Measurements from ENCODE around the gene SHC2.
"Not testable (repeated sequence)": the region's sequence is repeated elsewhere in the genome, so short reads cannot be mapped to it uniquely, and the experiment has no call there.

The SHC2 gene

DNA sequence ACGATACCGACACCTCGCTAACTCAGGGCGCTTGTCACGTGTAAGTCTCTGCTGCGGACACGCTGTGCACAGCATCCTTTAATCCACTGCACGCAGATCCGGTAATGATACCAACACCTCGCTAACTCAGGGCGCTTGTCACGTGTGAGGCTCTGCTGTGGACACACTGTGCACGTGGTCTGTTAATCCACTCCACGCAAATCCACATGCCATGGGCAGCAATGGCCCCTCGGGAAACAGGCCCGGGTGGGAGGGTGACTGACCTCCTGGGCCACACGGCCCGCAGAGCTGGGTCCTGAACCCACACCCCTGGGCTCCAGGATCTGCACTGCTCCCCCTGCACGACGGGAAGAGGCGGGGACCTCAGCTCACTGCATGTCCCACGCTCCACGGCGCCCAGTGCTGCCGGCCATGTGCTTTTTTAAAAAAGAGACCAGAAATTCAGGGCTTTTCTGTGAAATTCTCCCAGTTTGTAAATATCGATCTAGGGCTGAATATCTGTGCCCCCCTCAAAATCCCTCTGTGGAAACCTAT lies 16.1 kb downstream of the SHC2 start:
- no peak for DNase-seq

DNA sequence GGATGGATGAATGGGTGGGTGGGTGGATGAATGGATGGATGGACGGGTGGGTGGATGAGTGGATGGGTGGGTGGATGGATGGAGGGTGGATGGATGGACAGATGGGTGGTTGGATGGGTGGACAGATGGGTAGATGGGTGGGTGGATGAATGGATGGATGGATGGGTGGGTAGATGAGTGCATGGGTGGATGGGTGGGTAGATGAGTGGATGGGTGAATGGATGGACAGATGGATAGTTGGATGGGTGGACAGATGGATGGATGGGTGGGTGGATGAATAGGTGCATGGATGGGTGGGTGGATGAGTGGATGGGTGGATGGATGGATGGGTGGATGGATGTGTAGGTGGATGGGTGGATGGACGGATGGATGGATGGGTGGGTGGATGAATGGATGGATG lies 17.8 kb downstream of the SHC2 start:
- no peak for DNase-seq

DNA sequence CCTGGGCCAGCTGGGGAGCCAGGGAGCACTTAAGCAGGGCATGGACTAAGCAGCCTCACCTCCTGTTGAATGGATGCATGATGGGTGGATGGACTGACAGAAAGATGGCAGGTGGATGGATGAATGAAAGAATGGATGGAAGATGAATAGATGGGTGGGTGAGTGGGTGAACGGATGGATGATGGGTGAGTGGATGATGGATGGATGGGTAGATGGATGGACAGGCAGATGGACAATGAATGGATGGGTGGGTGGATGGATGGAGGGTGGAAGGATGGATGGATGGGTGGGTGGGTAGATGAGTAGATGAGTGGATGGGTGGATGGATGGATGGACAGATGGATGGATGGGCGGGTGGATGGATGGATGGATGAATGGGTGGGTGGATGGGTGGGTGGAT lies 18.7 kb downstream of the SHC2 start:
- DNase-seq: no peak

DNA sequence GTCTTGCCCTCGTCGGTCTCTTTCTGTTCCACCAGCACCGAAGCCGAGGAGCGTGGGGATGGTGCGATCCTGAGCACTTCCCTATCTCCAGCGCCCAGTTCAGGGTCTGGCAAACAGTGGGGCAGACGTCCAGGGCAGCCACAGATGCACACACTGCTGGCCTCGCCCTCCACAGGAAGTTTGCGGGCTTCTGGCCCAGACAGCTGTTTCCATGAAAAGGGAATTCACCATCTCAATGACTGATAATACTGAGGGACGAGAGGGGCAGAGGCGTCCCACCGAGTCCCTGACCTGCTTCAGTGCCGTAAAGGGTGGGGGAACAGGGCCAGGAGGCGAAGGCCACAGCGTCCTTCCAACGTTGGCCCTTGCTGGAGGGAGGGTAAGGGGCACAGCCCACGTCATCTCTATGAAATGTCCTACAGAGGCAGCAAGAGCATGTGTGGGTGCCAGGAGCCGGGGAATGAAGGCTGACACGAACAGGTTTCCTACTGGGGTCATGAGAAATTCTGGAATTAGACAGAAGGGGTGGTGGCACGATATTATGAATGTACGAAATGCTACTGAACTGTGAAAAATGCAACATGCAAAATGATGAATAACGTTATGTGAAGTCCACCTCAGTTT lies 19.5 kb downstream of the SHC2 start:
- DNase-seq: peak; percentile 70

DNA sequence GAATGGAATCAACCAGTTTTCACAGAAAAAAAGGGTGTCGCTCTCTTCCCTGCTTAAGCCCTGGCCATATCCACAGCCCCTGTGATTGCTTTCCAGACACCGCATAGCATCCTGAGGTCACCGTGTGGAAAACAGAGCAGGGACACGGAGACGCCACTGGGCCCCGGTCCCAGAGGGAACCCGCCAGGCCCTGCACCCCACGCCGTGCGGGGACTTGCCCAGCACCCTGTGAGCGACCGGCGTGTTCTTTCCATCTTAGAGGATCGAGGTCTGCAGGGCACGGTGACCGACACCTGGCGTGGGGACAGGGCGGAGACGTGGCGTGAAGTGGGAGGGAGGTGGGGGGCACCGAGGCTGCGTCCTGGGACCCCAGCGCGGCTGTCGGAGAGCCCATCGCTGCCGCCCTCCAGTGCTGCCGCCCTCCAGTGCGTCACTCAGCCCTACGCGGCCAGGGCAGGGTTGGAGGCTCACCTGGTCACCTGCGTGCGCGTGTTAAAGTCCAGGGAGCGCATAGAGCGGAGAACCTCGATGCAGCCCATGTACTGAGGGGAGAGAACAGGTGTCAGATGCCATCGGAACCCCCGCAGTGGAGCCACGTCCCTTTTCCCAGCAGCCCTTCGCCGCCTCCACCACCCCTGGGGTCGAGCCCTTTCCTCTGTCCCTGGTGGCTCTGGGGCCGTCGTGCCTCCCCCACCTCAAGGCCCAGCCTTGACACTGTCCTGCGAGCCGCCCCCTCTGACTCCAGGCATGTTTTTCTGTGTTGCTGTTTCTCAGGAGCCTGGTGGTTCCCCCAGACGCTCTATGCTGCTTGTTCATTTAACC lies 20.2 kb downstream of the SHC2 start:
- DNase-seq: no peak

DNA sequence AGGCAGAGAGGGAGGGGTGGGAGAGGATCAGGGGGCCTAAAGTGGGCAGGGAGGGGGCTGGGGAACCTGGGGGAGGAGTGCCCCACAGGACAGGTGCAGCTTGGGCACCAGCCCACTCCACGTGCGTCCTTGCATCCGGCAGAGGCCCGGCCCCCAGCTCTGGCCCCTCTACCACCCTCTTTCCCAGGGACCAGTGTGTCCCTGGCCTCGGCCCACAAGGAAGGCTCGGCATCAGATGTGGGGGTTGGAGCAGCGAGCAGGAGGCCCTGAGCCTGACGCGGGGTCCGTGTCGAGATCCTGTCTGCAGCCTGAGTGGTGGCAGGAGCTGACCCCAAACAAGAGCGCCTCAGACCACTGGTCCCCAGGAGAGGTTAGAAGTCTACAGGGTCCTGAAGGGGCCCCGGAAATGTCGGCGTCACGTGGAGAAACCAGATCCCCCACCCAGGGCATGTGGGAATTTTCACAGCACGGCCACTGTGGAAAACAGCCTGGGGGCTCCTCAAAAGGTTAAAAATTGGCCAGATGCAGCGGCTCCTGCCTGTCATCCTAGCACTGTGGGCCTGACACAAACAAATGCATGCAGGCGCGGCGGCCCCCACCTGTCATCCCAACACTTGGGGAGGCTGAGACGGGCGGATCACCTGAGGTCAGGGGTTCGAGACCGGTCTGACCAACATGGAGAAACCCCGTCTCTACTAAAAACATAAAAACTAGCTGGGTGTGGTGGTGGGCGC lies 21.5 kb downstream of the SHC2 start:
- no peak for DNase-seq

DNA sequence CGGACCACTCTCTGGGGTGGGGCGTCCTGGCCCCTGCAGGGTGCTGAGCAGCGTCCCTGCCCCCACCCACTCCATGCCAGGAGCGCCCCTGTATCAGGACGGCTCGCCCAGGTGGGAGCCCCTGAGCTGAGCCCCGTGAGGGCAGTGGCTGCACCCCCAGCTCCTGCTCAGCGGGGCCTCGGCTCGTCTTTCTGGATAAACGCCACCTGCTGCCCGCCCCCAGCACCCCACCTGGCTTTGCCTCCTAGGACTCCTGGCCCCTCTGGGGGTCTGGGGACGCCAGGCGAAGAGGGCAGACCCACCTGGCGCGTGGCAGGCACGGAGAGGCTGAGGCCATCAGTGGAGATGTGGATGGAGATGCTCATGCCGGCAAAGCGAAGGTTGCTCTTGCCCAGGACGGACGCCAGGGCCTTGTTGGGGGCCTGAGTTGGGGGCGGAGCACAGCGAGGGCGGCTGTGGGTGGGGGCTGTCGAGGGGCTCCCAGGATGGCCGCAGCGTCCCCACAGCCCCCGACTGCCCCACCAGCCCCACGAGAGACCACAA lies 22.3 kb downstream of the SHC2 start:
- no peak for DNase-seq

DNA sequence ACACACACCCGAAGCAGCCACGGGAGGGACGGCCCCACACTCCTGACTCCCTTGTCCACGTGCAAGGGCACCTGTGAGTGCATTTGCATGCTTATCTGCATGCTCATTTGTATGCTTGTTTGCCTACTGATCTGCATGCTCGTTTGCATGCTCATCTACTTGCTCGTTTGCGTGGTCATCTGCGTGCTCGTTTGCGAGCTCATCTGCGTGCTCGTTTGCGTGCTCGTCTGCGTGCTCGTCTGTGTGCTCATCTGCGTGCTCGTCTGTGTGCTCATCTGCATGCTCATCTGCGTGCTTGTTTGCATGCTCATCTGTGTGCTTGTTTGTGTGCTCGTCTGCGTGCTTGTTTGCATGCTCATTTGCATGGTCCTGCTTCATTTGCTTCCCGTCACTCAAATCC lies 23.8 kb downstream of the SHC2 start:
- no peak for DNase-seq

DNA sequence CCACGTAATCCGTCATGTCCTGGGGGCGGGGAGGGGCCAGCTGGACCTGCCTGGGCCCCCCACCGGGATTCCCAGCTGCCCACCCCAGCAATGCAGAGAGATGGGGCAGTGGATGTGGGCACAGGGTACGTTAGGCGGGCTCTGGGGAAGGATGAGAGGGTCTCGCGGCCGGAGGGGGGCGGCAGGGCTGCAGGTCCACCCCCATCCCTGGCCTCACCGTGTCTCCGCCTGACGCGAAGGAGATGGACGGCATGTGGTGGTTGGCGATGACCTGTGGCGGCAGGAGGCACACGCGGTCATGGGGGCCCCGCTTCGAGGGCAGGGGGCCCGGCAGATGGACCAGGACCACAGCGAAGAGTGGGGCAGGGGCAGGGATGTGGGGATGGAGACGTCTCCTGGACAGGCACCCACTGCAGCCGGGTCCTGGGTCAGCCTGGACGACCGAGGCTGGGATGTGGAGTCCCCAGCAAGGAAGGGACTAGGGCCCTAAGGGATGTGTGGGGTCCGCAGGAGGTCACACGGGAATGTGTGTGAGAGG lies 24.4 kb downstream of the SHC2 start:
- DNase-seq: no peak

DNA sequence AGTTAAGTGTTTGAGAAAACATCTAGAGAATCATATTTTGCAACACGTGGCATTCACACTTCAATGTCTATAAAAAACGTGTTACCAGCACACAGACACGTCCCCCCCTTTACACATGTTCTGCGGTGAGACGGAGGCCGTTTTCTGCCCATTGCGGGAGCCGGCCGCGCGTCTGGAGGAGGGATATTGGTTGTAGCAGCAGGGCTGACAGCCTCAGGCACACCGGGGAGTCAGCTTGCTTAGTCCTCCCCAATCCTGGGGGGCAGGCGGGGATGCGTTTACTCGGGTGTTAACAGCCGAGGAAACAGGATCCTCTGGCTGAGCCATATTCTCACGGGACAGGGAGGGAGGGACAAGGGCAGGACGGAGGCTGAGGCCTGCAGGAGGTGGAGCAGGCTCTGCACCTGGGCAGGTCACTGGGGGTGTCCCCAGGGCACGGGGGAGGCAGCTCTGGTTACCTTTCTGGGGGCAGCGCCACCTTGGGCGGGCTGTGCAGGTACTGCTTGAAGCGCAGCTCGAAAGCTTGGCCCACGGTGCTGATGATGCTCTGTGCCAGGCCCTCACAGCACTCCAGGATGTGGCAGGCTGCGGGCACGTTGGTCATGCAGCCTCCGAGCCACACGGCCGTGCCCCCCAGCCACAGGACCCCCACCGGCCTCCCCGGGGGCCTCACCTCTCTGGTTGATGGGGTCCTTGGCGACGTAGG lies 25.0 kb downstream of the SHC2 start:
- DNase-seq: no peak

DNA sequence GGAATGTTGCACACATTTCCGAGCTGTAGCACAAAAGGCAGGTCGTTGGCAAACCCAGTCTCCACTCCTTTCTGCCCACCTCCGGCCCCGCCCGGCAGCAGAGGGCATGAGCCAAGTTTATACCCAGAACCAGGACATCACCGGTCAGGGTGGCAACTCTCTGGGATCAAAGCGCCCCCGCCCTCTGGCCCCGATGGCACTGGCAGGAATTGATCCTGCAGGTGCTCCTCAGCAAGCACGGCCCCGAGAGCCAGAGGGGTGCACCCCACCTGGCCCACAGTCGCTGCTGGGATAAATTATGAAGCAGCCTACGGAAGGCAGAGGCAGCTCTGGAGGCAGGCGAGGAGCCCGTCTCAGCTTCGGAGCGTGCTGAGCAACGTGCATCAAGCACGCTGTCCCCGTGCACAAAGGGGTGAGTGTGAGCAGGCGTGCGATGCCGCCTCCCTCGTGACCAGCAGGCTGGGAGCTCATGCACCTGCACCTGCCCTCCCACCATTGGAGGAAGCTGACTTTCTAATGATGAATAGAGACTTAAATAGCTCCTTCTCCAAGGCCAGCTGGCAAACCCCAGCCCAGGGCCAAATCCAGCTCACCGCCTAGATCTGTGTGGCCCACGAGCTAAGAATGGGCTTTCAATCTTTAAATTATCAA lies 25.7 kb downstream of the SHC2 start:
- no peak for DNase-seq

DNA sequence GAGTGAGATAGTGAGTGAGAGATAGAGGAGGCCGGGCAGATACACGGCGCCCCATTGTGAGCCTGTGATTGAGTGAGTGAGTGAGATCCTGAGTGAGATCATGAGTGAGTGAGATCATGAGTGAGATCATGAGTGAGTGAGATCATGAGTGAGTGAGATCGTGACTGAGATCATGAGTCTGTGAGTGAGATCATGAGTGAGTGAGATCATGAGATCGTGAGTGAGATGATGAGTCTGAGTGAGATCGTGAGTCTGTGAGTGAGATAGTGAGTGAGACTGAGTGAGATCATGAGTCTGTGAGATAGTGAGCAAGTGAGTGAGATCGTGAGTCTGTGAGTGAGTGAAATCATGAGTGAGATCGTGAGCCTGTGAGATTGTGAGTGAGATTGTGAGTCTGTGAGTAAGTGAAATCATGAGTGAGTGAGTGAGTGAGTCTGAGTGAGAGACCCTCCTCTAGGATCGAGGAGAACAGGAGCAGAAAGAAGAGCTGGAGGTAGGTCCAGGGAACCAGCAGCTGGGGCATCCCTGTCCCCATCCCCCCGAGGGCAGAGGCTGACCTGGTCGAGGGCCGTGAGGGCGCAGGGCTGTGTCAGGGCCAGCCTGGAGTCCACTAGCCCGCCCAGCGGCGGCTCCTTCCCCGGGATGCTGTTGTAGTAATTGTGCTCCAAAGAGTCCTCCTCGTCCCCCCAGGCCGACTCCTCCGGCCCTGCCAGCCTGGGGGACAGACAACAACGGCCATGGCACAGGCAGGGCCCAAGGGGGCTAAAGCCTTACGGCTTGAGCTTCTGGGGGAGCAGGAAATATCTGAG lies 26.5 kb downstream of the SHC2 start:
- no peak for DNase-seq

DNA sequence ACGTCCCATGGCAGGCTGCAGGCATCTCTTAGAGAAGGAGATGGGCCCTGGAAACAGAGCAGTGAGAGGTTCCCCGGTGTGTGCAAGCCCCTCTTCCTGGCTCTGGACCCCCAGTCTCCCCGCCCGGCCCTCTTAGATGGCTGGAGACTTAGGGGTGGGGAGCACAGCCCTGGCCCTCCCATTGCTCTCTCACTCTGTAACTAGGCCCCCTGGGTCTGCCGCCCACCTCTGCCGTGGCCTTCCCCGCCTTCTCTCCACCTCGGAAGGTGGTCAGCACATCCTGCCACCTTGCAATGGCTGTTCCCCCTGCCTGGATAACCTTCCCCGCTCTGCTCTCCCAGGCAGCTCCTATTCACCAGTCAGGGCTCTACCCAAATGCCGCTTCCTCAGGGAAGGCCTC lies 30.1 kb downstream of the SHC2 start:
- DNase-seq: no peak

DNA sequence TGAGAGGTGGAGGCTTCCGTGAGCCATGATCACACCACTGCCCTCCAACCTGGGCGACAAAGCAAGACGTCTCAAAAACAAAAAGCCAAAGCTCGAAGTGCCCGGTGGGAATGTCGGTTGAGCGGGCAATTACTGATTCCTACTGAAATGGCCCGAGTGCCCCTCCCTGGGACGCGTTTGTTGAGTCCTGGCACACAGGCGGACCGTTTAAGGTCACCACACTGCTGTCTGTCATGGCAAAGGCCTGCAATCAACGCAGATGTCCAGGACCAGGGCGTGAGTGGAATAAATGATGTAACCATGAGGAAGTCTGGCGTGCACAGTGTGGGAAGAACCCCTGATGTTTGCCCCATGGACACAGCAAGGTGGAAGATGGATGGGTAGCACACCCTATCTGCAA lies 32.7 kb downstream of the SHC2 start:
- DNase-seq: no peak

DNA sequence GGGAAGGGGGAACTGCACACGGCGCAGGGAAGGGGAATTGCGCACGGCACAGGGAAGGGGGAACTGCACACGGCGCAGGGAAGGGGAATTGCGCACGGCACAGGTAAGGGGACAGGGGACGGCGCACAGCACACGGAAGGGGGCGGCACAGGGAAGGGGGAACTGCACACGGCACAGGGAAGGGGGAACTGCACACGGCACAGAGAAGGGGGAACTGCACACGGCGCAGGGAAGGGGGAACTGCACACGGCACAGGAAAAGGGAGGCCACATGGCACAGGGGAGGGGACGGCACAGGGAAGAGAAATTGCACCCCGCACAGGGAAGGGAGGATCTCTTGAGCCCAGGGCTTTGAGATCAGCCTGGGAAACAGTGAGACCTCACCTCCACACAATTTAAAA lies 33.2 kb downstream of the SHC2 start:
- DNase-seq: peak; percentile 37

DNA sequence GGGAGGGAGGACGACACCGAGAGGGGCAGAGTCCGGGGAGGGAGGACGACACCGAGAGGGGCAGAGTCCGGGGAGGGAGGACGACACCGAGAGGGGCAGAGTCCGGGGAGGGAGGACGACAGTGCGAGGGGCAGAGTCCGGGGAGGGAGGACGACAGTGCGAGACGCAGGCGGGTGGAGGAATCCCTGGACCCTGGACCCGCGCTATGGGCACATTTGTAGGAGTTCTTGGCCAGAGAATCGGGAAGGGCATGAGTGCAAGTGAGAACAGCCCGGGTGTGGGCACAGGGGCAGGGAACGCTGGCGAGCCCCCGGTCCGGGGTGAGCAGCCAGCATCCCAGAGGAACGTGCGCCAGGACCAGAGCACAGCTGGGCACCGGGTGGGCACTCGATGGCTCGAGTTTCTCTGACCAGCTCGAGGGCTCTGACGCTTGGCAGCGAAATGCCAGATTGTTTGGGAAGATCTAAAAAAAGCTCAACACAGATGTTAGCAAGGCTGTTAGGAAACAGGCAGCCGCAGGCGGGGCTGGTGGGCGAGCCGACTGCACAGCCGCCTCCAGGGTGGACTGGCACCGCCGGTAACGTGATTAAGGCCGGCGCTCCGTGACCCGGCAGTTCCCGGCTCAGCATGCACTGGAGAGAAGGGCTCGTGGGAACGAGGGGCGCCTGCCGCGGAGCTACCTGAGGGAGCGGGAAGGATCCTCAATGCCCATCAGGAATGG lies 33.9 kb downstream of the SHC2 start:
- DNase-seq: no peak

DNA sequence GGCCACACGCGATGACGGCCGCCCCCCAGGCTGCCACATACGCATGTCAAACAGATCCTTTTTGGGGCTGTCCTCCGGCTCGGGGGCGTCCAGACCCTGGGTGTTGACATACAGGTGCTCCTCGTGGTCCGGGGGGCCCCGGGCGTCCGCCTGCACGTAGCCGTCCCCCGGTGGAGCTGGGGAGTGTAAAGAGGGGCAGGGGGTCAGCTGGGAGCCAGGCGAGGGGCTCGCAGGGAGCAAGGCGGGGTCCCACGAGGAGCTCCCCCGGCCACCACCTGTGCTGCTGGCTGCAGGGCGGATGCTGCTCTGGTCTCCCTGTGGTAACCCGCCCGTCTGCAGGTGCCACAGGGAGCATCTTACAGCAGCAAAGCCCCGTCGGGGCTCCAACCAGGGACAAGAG lies 35.8 kb downstream of the SHC2 start:
- no peak for DNase-seq

DNA sequence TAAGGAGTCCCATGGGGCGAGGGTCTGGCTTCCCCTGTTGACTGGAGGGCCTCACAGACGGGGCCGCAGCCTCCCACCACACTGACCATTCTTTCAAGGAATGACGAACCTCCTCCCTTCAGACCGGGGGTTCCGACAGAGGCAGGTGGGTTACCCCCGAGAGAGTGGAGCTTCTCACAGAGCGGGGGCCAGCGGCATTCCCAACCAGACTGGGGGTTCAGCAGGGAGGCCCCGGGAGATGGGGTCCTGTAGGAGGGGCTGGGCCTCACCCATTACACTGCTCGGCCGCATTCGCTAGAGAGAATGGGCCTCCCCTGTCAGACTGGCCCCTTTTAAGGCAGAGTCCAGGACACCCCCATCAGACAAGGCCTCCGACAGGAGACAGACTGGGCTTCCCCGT lies 36.3 kb downstream of the SHC2 start:
- no peak for DNase-seq

DNA sequence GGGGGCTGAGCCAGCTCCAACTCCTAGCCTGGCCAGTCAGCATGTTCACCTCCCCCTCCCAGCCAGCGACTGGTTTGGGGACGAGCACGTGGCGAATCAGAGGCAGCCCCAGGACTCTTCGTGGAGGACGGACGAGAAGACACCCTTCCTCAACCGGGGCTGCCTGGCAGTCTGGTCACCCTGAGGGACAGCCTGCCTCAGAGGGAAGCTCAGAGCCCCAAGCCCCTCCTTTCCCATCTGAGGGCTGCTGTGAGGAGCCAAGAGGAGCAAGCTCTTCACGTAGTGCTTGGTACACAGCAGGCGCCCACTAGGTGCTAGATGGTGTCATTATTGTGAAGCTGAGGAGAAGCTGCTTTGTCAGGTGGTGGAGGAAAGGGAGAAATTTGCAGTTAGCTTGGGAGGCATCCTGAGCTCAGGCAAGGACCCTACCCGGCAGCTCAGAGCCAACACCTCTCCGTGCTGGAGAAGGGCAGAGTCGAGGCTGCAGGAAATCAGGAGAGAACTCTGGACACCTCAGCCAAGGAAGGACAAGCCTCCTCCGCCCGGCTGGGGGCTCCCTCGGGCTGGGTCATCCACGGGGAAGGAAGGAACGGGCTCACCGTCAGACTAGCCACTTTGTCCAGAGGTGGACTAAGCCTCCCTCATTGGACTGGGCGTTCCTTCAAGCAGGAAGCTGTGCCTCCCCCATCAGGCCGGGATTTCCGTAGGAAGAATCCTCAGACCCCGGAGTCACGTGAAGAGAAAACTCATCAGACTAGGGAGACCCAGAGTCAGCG lies 37.0 kb downstream of the SHC2 start:
- DNase-seq: no peak

DNA sequence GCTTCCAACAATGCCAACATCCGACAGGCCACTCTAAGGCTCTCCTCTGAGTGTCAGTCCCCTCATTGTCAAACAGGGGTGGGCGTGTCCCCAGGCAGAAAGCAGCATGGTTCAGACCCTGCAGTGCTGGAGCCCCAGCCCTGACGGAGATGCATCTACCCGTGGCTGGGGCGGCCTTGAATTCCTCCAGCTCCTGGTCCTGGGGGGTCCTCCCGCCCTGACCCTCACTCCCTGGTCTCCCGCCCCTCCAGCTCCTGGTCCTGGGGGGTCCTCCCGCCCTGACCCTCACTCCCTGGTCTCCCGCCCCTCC lies 38.0 kb downstream of the SHC2 start:
- DNase-seq: not testable (repeated sequence)

Measured in hematopoietic multipotent progenitor cell treated with erythropoietin and hydrocortisone succinate and interleukin-3 and kit ligand, for 4 days (in vitro differentiated cells).